ENCODE data around the gene LSMEM2. TPM values are rescaled to one million over a fixed set of nuclear protein-coding genes. Genes with fewer than 3 reads are reported as not detected.

The LSMEM2 gene
- polyA plus RNA-seq, 1 experiment: not detected

DNA sequence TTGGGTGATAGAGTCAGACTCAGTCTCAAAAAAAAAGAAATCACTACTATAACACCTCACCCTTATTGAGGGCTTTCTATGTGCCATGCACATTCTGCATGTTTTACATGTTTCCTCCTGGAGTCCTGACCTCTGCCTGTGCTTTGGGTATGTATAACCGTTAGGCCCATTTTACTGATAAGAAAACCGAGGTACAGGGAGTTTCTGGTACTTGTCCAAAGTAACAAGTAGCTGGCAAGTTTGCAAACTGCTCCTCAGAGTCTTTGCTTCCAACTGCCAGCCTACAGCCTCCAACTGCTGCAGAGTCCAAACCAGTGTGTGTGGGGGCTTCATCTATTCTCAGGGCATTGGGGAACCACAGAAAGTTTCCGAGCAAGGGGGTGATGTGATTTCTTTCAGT is 46.6 kb upstream of the LSMEM2 start:
- DNase-seq (ENCODE audit: low read depth): no peak
- POLR2A ChIA-PET: no interaction called here
- CTCF ChIA-PET: interaction anchor here (1.7 kb wide), 1 partner anchor 28 kb away, joined by 8 read pairs; no protein-coding TSS in a partner anchor
- Histone ChIP-seq H3K27me3 (ENCODE audit: control insufficient read depth, insufficient read depth, low read length) (no peaks in the 10 kb centered on the region), H3K36me3 (ENCODE audit: control insufficient read depth, insufficient read depth, low read length) (no peaks in the 10 kb centered on the region), H3K4me3 (ENCODE audit: low read depth, low read length) (no peak overlapping the region)
- no peak for TF ChIP-seq CTCF (IDR thresholded peaks at IDR 0.05; ENCODE audit: insufficient read depth, low read depth, low read length)

- TF ChIP-seq CTCF (IDR thresholded peaks at IDR 0.05; ENCODE audit: insufficient read depth, low read depth, low read length): no peak
- H3K36me3 ChIP-seq (ENCODE audit: control insufficient read depth, insufficient read depth, low read length): no peaks in the 10 kb centered on the region
- ChIA-PET POLR2A (no interaction called here), CTCF (interaction anchor here (0.6 to 1.7 kb wide), 5 partner anchors 24 to 121 kb away, joined by 3 to 9 read pairs (median 8); no protein-coding TSS in a partner anchor)
- no peak for DNase-seq (ENCODE audit: low read depth)
- H3K4me3 ChIP-seq (ENCODE audit: low read depth, low read length): no peak overlapping the region
- no peaks in the 10 kb centered on the region for H3K27me3 ChIP-seq (ENCODE audit: control insufficient read depth, insufficient read depth, low read length)
Observed at GRCh38 chr3:50233176-50233575, 45.7 kb upstream of the LSMEM2 start.

DNA sequence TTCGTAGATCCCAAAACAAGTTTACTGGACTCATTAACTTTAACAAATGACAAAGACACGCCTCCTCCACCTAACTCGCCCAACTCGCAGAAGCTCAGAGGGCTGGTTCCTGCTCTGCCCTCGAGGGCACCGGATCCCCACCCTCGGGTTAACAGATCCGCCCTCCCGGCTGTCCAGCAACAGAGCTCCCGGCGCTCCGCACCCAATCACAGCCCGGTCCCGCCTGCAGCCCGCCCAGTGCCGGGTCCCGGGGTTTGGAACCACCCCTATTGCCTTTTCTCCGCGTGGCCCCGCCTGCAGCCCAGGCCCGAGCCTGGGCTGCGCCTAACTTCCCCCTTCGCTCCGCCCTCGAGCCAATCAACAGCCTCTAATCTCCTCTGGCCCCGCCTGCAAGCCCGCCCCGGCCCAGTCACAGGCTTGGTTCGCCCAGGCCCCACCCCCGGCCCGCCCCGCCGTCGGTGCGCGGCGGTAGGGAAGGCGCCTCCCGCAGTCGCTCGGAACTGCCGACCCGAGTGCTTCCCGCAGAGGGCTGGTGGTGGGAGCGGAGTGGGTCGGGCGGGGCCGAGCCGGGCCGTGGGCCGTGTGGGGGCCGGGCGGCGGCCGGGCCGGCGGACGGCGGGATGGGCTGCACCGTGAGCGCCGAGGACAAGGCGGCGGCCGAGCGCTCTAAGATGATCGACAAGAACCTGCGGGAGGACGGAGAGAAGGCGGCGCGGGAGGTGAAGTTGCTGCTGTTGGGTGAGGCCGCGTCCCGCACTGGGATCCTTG is 43.0 kb upstream of the LSMEM2 start, which contains the start of gene GNAI2:
GNAI2 (plus strand) TSS at position 489 of the 768 bp plus-strand sequence; CDS start at position 621, 132 bp downstream.
- Histone ChIP-seq H3K27me3 (ENCODE audit: control insufficient read depth, insufficient read depth, low read length) (no peaks in the 10 kb centered on the region), H3K36me3 (ENCODE audit: control insufficient read depth, insufficient read depth, low read length) (peaks cover 3% of the 10 kb centered on the region; the same call in 1 of the 2 replicates), H3K4me3 (ENCODE audit: low read depth, low read length) (peak within 1 kb of the TSS; percentile 76)
- DNase-seq (ENCODE audit: low read depth): peak; percentile 93
- TF ChIP-seq CTCF (IDR thresholded peaks at IDR 0.05; ENCODE audit: insufficient read depth, low read depth, low read length): no peak
- ChIA-PET CTCF (interaction anchor here (0.6 to 3.8 kb wide), 13 partner anchors 9 to 92 kb away, joined by 3 to 41 read pairs (median 4); partner anchors contain the start of gene TUSC2), POLR2A (interaction anchor here (0.5 to 1.0 kb wide), 9 partner anchors 11 to 1479 kb away, joined by 3 to 7 read pairs (median 5); no protein-coding TSS in a partner anchor)

GRCh38 chr3:50236484-50237132 is 42.3 kb upstream of the LSMEM2 start:
- CTCF ChIA-PET: interaction anchor here (1.2 to 3.8 kb wide), 6 partner anchors 10 to 111 kb away, joined by 3 to 41 read pairs (median 5); no protein-coding TSS in a partner anchor
- H3K36me3 ChIP-seq (ENCODE audit: control insufficient read depth, insufficient read depth, low read length): peaks cover 8% of the 10 kb centered on the region
- POLR2A ChIA-PET: no interaction called here
- no peak for TF ChIP-seq CTCF (IDR thresholded peaks at IDR 0.05; ENCODE audit: insufficient read depth, low read depth, low read length)
- no peak for DNase-seq (ENCODE audit: low read depth)
- H3K27me3 ChIP-seq (ENCODE audit: control insufficient read depth, insufficient read depth, low read length): no peaks in the 10 kb centered on the region
- H3K4me3 ChIP-seq (ENCODE audit: low read depth, low read length): peak overlapping the region; percentile 76

GRCh38 chr3:50237133-50237651 is 41.7 kb upstream of the LSMEM2 start:
- peak overlapping the region; percentile 76 for H3K4me3 ChIP-seq (ENCODE audit: low read depth, low read length)
- DNase-seq (ENCODE audit: low read depth): no peak
- POLR2A ChIA-PET: no interaction called here
- no peaks in the 10 kb centered on the region for H3K27me3 ChIP-seq (ENCODE audit: control insufficient read depth, insufficient read depth, low read length)
- CTCF ChIA-PET: interaction anchor here (1.0 to 3.8 kb wide), 5 partner anchors 10 to 110 kb away, joined by 3 to 41 read pairs (median 8); no protein-coding TSS in a partner anchor
- TF ChIP-seq CTCF (IDR thresholded peaks at IDR 0.05; ENCODE audit: insufficient read depth, low read depth, low read length): no peak
- H3K36me3 ChIP-seq (ENCODE audit: control insufficient read depth, insufficient read depth, low read length): peaks cover 8% of the 10 kb centered on the region
